ENCODE measurements around the gene GNB3. TPM values are rescaled to one million over a fixed set of nuclear protein-coding genes. Genes with fewer than 3 reads are reported as not detected.

Gene GNB3
- total RNA-seq, 2 experiments from 2014 or later, result 5.0 to 23.7 TPM

DNA sequence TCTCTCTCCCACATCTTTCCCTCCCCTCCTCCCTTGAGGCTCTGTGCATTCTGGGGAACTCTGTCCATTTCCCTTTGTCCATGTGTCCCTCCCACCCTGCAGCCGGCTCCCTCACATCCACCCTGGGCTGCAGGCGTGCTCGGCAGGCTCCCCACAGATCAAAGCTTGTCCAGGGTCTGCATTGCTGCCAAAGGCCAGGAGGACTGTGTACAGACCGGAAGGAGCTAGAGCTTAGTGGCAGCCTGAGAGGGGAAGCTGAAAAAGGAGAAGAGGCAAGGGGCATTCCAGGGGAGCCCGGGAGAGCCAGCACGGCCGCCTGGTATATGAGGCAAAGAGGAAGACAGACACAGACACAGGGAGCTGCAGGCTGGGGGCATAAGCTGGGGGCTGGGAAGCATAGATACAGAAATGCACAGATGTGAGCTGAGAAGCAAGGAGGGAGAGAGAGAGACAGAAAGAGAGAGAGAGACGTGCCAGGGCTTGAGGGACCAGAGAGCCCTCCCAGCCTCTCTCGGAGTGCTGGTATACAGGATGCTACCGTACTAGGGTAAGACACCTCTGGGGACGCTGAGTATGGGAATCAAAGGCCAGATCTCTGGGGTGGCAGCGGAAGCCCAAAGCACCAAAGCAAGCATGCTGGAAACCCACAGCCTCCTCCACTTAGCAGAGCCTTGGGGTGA is 48.1 kb upstream of the GNB3 start:
- ChIA-PET POLR2A (interaction anchor here (1.1 to 2.0 kb wide), 2 partner anchors 10 to 16 kb away, joined by 3 to 7 read pairs; no protein-coding TSS in a partner anchor), CTCF (ENCODE audit: unreplicated experiment) (interaction anchor here (1.1 kb wide), 1 partner anchor 14 kb away, joined by 3 read pairs; no protein-coding TSS in a partner anchor)
- H3K4me3 ChIP-seq (ENCODE audit: low read depth, low read length, poor library complexity, severe bottlenecking), result no peak overlapping the region
- H3K36me3 ChIP-seq (ENCODE audit: insufficient read depth, low read length), result no peaks in the 10 kb centered on the region
- peak overlapping the region; percentile 1; the same call in 1 of the 2 replicates for H3K4me2 ChIP-seq (ENCODE audit: low read length)
- H3K4me1 ChIP-seq (ENCODE audit: insufficient read depth, low read length, poor library complexity, severe bottlenecking), result peaks cover 17% of the 10 kb centered on the region
- no peaks in the 10 kb centered on the region for H4K20me1 ChIP-seq (ENCODE audit: insufficient read depth, low read length)
- H3K9me3 ChIP-seq (ENCODE audit: low read length), result no peaks in the 10 kb centered on the region
- no peaks in the 10 kb centered on the region for H3K9me2 ChIP-seq (ENCODE audit: insufficient read depth, low read length)
- H2AFZ ChIP-seq (ENCODE audit: low read length), result peak overlapping the region; percentile 27
- DNase-seq (ENCODE audit: low spot score), result no peak
- no peak overlapping the region for H3K27ac ChIP-seq (ENCODE audit: low read depth, low read length, poor library complexity, severe bottlenecking)
- no TSS peak for BruUV-seq (replicated peaks)
- no peak for TF ChIP-seq EZH2phosphoT487 (IDR thresholded peaks at IDR 0.05; ENCODE audit: borderline replicate concordance, low read depth, low read length)
- no peaks in the 10 kb centered on the region for H3K79me2 ChIP-seq (ENCODE audit: insufficient read depth, low read depth, low read length)
- intact Hi-C loops (cut with micrococcal nuclease; ENCODE audit: unreplicated experiment), result no loop called here

DNA sequence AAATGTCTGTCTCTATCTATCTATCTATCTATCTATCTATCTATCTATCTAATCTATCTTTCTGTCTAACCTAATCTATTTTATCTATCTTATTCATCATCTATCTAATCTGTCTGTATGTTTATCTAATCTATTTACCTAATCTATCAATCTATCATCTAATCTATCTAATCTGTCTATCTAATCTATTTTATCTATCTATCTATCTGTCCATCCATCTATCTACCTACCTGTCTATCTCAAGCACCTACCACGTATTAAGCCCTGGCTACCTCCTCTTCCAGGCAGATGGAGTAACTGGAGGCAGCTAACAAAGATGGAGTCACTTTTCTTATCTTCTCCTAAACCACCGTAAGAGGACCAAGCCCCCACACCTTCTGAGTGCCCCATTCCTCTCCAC is 45.6 kb upstream of the GNB3 start:
- H3K36me3 ChIP-seq (ENCODE audit: insufficient read depth, low read length), result no peaks in the 10 kb centered on the region
- no peak for DNase-seq (ENCODE audit: low spot score)
- intact Hi-C loops (cut with micrococcal nuclease; ENCODE audit: unreplicated experiment), result no loop called here

DNA sequence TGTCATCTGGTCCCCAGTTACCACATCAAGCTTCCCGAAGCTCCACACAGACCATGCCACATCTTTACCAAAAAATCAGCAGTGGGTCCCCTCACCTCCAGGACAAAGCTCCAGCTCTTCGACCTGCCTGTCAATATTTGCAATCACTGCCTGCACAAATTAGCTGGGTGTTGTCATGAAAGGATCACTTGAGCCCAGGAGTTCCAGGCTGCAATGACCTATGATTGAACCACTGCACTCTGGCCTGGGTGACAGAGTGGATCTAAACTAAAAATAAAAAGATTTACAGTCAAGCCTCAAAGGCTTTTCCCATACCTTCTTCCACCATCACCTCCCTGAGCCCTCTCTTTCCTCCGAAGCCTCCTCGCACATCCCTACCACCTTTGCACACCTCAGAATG is 44.1 kb upstream of the GNB3 start:
- no peak for TF ChIP-seq EZH2phosphoT487 (IDR thresholded peaks at IDR 0.05; ENCODE audit: borderline replicate concordance, low read depth, low read length)
- TF ChIP-seq, protein P1, sequence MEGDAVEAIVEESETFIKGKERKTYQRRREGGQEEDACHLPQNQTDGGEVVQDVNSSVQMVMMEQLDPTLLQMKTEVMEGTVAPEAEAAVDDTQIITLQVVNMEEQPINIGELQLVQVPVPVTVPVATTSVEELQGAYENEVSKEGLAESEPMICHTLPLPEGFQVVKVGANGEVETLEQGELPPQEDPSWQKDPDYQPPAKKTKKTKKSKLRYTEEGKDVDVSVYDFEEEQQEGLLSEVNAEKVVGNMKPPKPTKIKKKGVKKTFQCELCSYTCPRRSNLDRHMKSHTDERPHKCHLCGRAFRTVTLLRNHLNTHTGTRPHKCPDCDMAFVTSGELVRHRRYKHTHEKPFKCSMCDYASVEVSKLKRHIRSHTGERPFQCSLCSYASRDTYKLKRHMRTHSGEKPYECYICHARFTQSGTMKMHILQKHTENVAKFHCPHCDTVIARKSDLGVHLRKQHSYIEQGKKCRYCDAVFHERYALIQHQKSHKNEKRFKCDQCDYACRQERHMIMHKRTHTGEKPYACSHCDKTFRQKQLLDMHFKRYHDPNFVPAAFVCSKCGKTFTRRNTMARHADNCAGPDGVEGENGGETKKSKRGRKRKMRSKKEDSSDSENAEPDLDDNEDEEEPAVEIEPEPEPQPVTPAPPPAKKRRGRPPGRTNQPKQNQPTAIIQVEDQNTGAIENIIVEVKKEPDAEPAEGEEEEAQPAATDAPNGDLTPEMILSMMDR (conservative IDR thresholded peaks at IDR 0.05; ENCODE audit: low read length), result no peak
- no peaks in the 10 kb centered on the region for H4K20me1 ChIP-seq (ENCODE audit: insufficient read depth, low read length)
- intact Hi-C loops (cut with micrococcal nuclease; ENCODE audit: unreplicated experiment), result no loop called here
- no peaks in the 10 kb centered on the region for H3K79me2 ChIP-seq (ENCODE audit: insufficient read depth, low read depth, low read length)
- H3K4me3 ChIP-seq (ENCODE audit: low read depth, low read length, poor library complexity, severe bottlenecking), result no peak overlapping the region
- no peak overlapping the region for H2AFZ ChIP-seq (ENCODE audit: low read length)
- no peak overlapping the region for H3K4me2 ChIP-seq (ENCODE audit: low read length)
- H3K27ac ChIP-seq (ENCODE audit: low read depth, low read length, poor library complexity, severe bottlenecking), result no peak overlapping the region
- BruUV-seq (replicated peaks), result no TSS peak
- ChIA-PET POLR2A (no interaction called here), CTCF (ENCODE audit: unreplicated experiment) (interaction anchor here (0.8 kb wide), 1 partner anchor 16 kb away, joined by 3 read pairs; no protein-coding TSS in a partner anchor)
- no peaks in the 10 kb centered on the region for H3K9me3 ChIP-seq (ENCODE audit: low read length)
- peaks cover 14% of the 10 kb centered on the region for H3K4me1 ChIP-seq (ENCODE audit: insufficient read depth, low read length, poor library complexity, severe bottlenecking)
- no peak for DNase-seq (ENCODE audit: low spot score)
- no peaks in the 10 kb centered on the region for H3K36me3 ChIP-seq (ENCODE audit: insufficient read depth, low read length)
- no peaks in the 10 kb centered on the region for H3K9me2 ChIP-seq (ENCODE audit: insufficient read depth, low read length)

More for the DNA sequence above, 45.6 kb upstream of the GNB3 start:
- Histone ChIP-seq H3K9me3 (ENCODE audit: low read length) (no peaks in the 10 kb centered on the region), H3K4me1 (ENCODE audit: insufficient read depth, low read length, poor library complexity, severe bottlenecking) (peaks cover 14% of the 10 kb centered on the region), H3K9me2 (ENCODE audit: insufficient read depth, low read length) (no peaks in the 10 kb centered on the region), H2AFZ (ENCODE audit: low read length) (no peak overlapping the region), H3K4me2 (ENCODE audit: low read length) (no peak overlapping the region), H3K4me3 (ENCODE audit: low read depth, low read length, poor library complexity, severe bottlenecking) (no peak overlapping the region), H4K20me1 (ENCODE audit: insufficient read depth, low read length) (no peaks in the 10 kb centered on the region), H3K27ac (ENCODE audit: low read depth, low read length, poor library complexity, severe bottlenecking) (no peak overlapping the region), H3K79me2 (ENCODE audit: insufficient read depth, low read depth, low read length) (no peaks in the 10 kb centered on the region)
- CTCF ChIA-PET (ENCODE audit: unreplicated experiment), result no interaction called here
- no peak for TF ChIP-seq EZH2phosphoT487 (IDR thresholded peaks at IDR 0.05; ENCODE audit: borderline replicate concordance, low read depth, low read length)
- TF ChIP-seq, protein P1 (conservative IDR thresholded peaks at IDR 0.05; ENCODE audit: low read length), result no peak
- POLR2A ChIA-PET, result interaction anchor here (0.7 kb wide), 1 partner anchor 216 kb away, joined by 3 read pairs; no protein-coding TSS in a partner anchor
- BruUV-seq (replicated peaks), result no TSS peak
